HG03097 (cell line): ENCODE data around the gene MPPED1.

ENCODE experiments used
- ATAC-seq: cut with Tn5 transposase; IDR thresholded peaks from one replicate; pipeline ENCODE4 v1.9.1; 2021; ENCODE audit not compliant: unreplicated experiment, low FRiP score

Gene MPPED1

GRCh38 chr22:43409800-43410199 is 2.0 kb upstream of the MPPED1 start:
- ATAC-seq, result no peak

- no peak for ATAC-seq
Observed at GRCh38 chr22:43411040-43411868, 560 bp upstream of the MPPED1 start.

GRCh38 chr22:43412808-43413795 is 1.3 kb downstream of the MPPED1 start:
- ATAC-seq, result no peak

- no peak for ATAC-seq
Observed at GRCh38 chr22:43413826-43414225, 2.0 kb downstream of the MPPED1 start.

GRCh38 chr22:43415681-43416080 is 3.9 kb downstream of the MPPED1 start:
- ATAC-seq, result no peak

- ATAC-seq, result no peak
Observed at GRCh38 chr22:43417555-43417954, 5.7 kb downstream of the MPPED1 start.

- no peak for ATAC-seq
Observed at GRCh38 chr22:43418079-43418825, 6.4 kb downstream of the MPPED1 start.

- ATAC-seq, result no peak
Observed at GRCh38 chr22:43419371-43420080, 7.7 kb downstream of the MPPED1 start.

GRCh38 chr22:43421046-43421665 is 9.3 kb downstream of the MPPED1 start:
- no peak for ATAC-seq

- ATAC-seq, result no peak
Observed at GRCh38 chr22:43421914-43422615, 10.3 kb downstream of the MPPED1 start.

- no peak for ATAC-seq
Observed at GRCh38 chr22:43423046-43423445, 11.2 kb downstream of the MPPED1 start.

- ATAC-seq, result no peak
Observed at GRCh38 chr22:43424201-43424600, 12.4 kb downstream of the MPPED1 start.

GRCh38 chr22:43424666-43425630 is 13.1 kb downstream of the MPPED1 start:
- ATAC-seq, result no peak

- no peak for ATAC-seq
Observed at GRCh38 chr22:43425976-43426785, 14.4 kb downstream of the MPPED1 start.

GRCh38 chr22:43426816-43427215 is 15.0 kb downstream of the MPPED1 start:
- ATAC-seq, result no peak

- no peak for ATAC-seq
Observed at GRCh38 chr22:43427296-43428004, 15.6 kb downstream of the MPPED1 start.
